HG02884 (cell line): ENCODE data around the gene AUTS2.
"Not testable (repeated sequence)": the region's sequence is repeated elsewhere in the genome, so short reads cannot be mapped to it uniquely, and the experiment has no call there.

Experiments
- ATAC-seq: cut with Tn5 transposase; IDR thresholded peaks from one replicate; pipeline ENCODE4 v1.9.1; 2021; ENCODE audit warnings: mild to moderate bottlenecking, moderate library complexity; ENCODE audit not compliant: unreplicated experiment

Gene AUTS2

GRCh38 chr7:70703785-70704184 is 1105.5 kb downstream of the AUTS2 start:
- no peak for ATAC-seq

GRCh38 chr7:70704831-70705346 is 1106.6 kb downstream of the AUTS2 start:
- no peak for ATAC-seq

DNA sequence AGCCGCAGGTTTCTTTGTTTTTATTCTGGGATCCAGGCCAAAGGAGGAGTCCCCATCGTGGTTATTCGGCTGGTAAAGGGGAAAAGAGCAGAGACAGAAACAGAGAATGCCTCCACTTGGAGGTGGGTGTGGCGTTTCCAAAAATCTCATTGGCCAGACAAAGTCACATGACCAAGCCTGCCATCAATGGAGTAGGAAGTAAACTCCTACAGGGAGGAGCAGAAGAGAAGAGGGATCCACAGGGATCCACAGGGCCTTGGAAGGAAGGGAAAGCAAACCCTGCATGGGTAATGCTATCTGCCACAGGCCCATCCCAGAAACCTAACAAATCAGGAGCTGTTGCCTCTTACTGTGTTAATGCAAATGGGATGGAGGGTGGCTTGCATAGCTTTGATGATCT is 1107.9 kb downstream of the AUTS2 start:
- no peak for ATAC-seq

- no peak for ATAC-seq
These were observed 1108.4 kb downstream of the AUTS2 start for GRCh38 chr7:70706698-70707097.

DNA sequence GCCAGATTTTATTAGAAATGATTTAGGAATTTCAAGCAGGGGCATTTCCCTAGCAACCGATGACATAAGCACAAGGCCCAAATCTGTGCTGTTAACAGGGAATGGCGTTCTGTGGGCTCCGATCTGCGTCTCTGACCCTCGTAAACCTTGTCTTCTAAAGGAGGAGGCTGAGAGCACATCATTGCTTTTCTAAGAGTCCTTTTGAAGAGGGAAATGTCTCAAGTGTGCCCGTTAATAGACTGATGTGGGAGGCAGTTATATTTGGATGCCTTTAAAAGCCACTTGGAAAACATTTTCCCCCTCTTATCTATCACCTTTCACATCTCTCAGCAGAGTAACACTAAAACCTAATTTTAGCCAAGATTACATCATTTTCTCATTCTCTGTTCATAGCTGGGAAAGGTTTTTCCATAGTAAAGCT is 1109.6 kb downstream of the AUTS2 start:
- no peak for ATAC-seq

GRCh38 chr7:70710011-70710480 is 1111.8 kb downstream of the AUTS2 start:
- ATAC-seq = no peak

DNA sequence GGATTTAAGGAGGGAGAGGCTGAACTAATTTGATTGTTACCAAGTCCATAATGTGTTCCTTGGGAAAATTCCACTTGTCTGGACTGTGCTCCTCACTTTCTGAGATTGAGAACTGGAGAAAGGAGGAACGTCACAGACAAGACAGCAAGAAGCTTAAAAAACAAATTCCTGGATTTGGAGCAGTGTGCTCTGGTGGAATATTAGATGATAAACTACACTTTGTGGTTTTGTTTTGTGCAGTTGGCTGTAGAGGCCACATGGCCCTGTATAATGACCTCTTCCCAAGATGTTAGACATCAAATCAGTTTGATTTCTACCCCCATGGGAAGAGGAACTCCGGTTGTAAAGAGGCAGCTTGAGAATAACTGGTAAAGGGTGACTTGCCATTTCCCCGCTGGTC is 1112.4 kb downstream of the AUTS2 start:
- no peak for ATAC-seq

- no peak for ATAC-seq
These were observed 1113.2 kb downstream of the AUTS2 start for GRCh38 chr7:70711452-70711851.

GRCh38 chr7:70712942-70713341 is 1114.7 kb downstream of the AUTS2 start:
- no peak for ATAC-seq

GRCh38 chr7:70714506-70715038 is 1116.3 kb downstream of the AUTS2 start:
- no peak for ATAC-seq

DNA sequence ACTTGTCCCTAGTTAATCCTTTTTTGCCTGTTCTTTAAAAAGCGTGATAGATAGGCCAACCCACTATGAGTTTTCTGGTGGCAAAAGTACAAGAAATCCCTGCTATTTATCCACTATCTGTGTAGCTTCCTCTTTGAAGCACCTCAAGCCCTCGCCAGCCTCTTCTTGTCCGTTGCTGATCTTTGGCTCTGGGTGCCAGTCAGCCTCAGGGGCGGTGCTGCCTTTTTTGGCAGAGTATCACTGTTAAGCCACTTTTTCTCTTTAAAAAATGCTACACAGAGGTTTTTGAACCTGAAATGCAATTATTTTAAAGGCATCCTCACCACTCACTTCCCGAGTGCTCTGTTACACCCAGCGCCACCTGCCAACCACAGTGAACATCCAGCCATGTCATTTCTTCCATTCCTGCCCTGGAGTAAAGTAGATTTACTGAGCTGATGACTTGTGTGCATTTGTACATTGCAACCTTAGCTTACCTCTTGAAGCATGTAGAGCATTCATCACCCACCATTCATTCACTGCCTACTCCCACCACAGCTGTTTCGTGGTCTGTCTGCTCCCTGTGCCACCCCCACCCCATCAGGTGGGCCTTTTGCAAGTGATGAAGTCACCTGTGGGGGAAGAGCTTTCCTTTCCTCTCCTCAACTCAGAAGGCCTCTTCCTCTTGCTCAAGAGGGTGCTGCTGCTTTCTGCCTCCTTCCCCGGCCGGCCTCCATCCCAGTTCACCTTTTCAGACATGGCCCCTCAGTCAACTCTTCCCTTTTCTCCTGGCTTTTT is 1119.5 kb downstream of the AUTS2 start:
- ATAC-seq = no peak

- no peak for ATAC-seq
These were observed 1120.8 kb downstream of the AUTS2 start for GRCh38 chr7:70719125-70719524.

DNA sequence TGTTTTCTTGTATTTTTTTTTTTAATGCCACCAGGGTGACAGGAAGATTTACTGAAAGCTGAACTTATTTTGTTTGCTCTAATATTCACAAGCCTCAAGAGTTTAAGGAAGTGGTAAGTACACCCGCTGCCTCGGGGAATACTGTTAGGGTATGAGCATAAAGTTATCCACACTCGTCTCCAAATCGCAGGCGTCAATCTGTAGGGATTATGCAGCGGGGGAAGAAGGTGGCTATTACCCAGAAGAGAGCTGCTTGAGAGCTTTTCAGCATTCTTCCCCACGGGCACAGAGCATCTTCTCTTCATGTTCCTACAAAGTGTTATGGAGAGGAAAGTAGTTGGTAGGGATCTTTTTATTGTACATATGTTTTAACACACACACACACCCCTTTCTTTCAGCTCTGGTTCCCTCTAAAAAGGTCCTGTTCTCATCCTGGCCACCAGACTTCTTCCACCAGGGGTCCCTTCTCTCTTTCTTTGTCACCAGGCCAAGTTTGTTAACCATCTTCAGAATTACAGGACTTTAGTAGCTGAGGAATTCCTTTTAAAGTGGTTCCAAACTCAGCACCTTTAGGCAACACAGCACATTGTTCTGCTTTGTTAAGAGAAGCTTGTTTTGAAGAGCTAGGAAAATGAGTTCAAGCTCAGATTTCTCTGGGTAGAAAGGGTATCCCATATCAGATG is 1122.1 kb downstream of the AUTS2 start:
- ATAC-seq = no peak

DNA sequence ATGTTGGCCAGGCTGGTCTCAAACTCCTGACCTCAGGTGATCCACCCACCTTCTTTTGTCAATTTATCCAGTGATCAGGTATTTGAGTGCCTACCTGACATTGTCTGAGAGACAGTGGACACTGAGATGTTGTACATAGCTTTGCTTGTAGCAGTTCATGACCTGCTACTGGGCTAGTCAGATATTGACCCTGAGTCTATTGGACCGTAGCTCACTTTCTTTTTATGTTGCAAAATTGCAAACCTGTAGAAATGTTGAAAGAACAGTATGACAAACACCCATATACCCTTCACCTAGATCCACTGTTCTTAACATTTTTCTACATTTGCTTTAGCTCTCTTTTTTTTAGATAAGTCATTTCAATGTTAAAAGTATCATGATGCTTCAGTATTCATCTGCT is 1123.2 kb downstream of the AUTS2 start:
- no peak for ATAC-seq

- no peak for ATAC-seq
These were observed 1125.1 kb downstream of the AUTS2 start for GRCh38 chr7:70723339-70723738.

GRCh38 chr7:70725448-70725847 is 1127.2 kb downstream of the AUTS2 start:
- ATAC-seq = no peak

- no peak for ATAC-seq
These were observed 1128.0 kb downstream of the AUTS2 start for GRCh38 chr7:70726294-70726693.

DNA sequence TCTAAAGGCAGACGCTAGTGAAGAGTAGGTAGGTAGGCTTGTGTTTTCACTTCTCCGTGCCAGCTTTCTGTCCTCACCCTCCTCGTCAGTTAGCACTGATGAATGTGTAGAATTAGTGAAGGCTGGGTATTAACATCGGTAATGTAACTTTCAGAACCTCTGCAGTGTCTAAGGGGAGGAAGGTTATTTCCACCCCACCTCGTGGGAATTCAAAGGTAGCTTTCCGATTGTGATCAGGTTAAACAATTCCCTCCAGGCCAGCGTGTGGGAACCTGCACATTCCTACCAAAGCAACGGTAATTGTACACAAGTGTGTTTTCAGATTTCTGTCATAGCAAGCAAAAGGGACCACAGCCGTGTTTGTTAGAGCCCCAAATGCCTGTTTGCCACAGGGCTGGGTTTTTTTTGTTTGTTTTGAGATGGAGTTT is 1128.7 kb downstream of the AUTS2 start:
- ATAC-seq = peak; percentile 45

- ATAC-seq = no peak
These were observed 1129.6 kb downstream of the AUTS2 start for GRCh38 chr7:70727861-70728260.

GRCh38 chr7:70728872-70729552 is 1130.7 kb downstream of the AUTS2 start:
- ATAC-seq = no peak

DNA sequence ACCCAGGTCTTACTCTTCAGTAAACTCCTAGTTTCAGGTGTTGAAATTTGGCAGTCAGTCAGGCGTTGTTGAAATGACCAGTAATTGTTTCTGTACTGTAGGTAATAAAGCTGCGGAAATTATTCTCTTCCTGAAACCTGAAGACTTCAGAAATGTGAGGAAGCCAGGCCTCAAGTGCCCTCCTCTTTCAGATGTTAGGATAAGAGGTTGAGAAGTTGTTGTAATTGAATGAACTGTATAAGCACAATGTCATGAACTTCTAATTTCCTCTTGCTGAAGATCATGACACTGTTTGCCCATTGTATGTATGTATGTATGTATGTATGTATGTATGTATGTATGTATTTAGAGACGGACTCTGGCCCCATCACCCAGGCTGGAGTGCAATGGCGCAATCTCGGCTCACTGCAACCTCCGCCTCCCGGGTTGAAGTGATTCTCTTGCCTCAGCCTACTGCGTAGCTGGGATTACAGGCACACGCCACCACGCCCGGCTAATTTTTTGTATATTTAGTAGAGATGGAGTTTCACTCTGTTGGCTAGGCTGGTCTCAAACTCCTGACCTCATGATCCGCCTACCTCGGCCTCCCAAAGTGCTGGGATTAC is 1131.4 kb downstream of the AUTS2 start:
- ATAC-seq = not testable (repeated sequence)
